Spleen (tissue), 11 donors: ENCODE results near the gene PCYT1A. TPM values are rescaled to one million over a fixed set of nuclear protein-coding genes. Genes with fewer than 3 reads are reported as not detected.
"Not testable (repeated sequence)": the region's sequence is repeated elsewhere in the genome, so short reads cannot be mapped to it uniquely, and the experiment has no call there.

Source experiments
- DNase-seq: peaks from one replicate; pipeline ENCODE4 v3.0.0-alpha.2; 2020
- H3K27ac ChIP-seq, 8 donors: fragments of 200-600 bp; sonication (generic) in 7 of 8; 1 replicate in 4 of 8; 2 replicates in 4 of 8; pipeline versions ENCODE4 v1.5.0 to v1.8.0; 2016 to 2021; ENCODE audit warnings: inconsistent platforms in 4 of 8, mild to moderate bottlenecking in 4 of 8, moderate library complexity in 1 of 8
- H3K27me3 ChIP-seq, 7 donors: fragments of 200-600 bp; sonication (generic) in 6 of 7; replicated peaks in 1 of 7; 1 replicate in 4 of 7; 2 replicates in 3 of 7; pipeline versions ENCODE4 v1.5.0 to v1.8.0; 2016 to 2021; ENCODE audit warnings: inconsistent platforms in 3 of 7, mild to moderate bottlenecking in 1 of 7
- H3K36me3 ChIP-seq, 6 donors: fragments of 200-600 bp; sonication (generic) in 5 of 6; 1 replicate in 4 of 6; 2 replicates in 2 of 6; pipeline versions ENCODE4 v1.5.0 to v1.8.0; 2016 to 2021; ENCODE audit warnings: inconsistent platforms in 2 of 6
- H3K4me1 ChIP-seq, 6 donors: fragments of 200-600 bp; sonication (generic) in 5 of 6; 1 replicate in 3 of 6; 2 replicates in 3 of 6; pipeline versions ENCODE4 v1.5.0 to v1.8.0; 2016 to 2021; ENCODE audit warnings: inconsistent platforms in 3 of 6
- H3K4me3 ChIP-seq, 8 donors: fragments of 200-600 bp; sonication (generic) in 7 of 8; 1 replicate in 4 of 8; 2 replicates in 4 of 8; pipeline versions ENCODE4 v1.5.0 to v1.8.0; 2016 to 2021; ENCODE audit warnings: inconsistent platforms in 4 of 8, mild to moderate bottlenecking in 4 of 8, moderate library complexity in 2 of 8
- H3K9me3 ChIP-seq, 8 donors: fragments of 200-600 bp; sonication (generic) in 7 of 8; 1 replicate in 4 of 8; 2 replicates in 4 of 8; pipeline versions ENCODE4 v1.5.0 to v1.8.0; 2016 to 2021; ENCODE audit warnings: inconsistent platforms in 4 of 8
- POLR2A ChIP-seq, 3 donors: fragments of 450-650 bp; IDR thresholded peaks; one replicate each; pipeline ENCODE4 v1.5.1; 2017; ENCODE audit warnings: antibody characterized with exemption in 3 of 3, mild to moderate bottlenecking in 1 of 3
- POLR2AphosphoS5 ChIP-seq, 3 donors: sonication (generic); formaldehyde crosslinking; IDR thresholded peaks; one replicate each; pipeline ENCODE4 v1.5.1; 2017; ENCODE audit warnings: antibody characterized with exemption in 3 of 3
- WGBS, 5 donors: extraction: QIAGEN DNeasy Blood & Tissue Kit in 3 of 5; methylation state at CpG; one replicate each; pipeline versions ENCODE4 v1.1.5 to v1.1.7; 2013 to 2018; 5-methylcytosine and 5-hydroxymethylcytosine counted together
- intact Hi-C: fragments of 100-400 bp; cut with DNase I; formaldehyde crosslinking; loops from one replicate; pipeline ENCODE4 v1.15.0; 2023; ENCODE audit warnings: low total_unique reads
- polyA plus RNA-seq, 3 donors: library from polyadenylated mRNA; stranded (reverse); fragments of 200-250 nt; gene quantifications; one replicate each; pipeline ENCODE4 v1.2.1, GENCODE V29; 2013
- total RNA-seq, 7 donors: library from RNA; depleted of rRNA in 3 of 7; stranded (reverse); fragments of >200 nt in 3 of 7; fragmentation: NEBNext Ultra II Directional in 4 of 7; extraction: Animal tissue kit (Norgen Biotek cat#: 25700) in 4 of 7; gene quantifications; one replicate each; pipeline versions ENCODE4 v1.1.0 to v1.2.1, GENCODE V29; 2016 to 2021
- TF ChIP-seq, protein P1 (sequence below), 11 experiments: fragments of 200-600 bp in 7 of 11; fragments of 450-650 bp in 4 of 11; sonication (generic) in 4 of 11; IDR thresholded peaks in 8 of 11; conservative IDR thresholded peaks in 3 of 11; 1 replicate in 7 of 11; 2 replicates in 4 of 11; pipeline versions ENCODE4 v1.4.0 to v1.8.0; 2016 to 2021; ENCODE audit warnings: antibody characterized with exemption in 11 of 11, inconsistent platforms in 4 of 11, mild to moderate bottlenecking in 1 of 11
- donor health status: healthy with polysubstance abuse.
- donor health status: DM: no; HTN: no; CAD: no; lungs with moderate emphysema.
- donor health status: DM: no; HTN: no; CAD: no.
- donor health status: Bipolar disorder and iron deficiency.
- donor health status: healthy.
- donor health status: DM: no; HTN: no; CAD: no.
- donor health status: DM: yes; HTN: yes; CAD: no.

PCYT1A gene
- total and polyA plus RNA-seq, 10 donors, result 10.6 to 128 (median 90.3) TPM

- Histone ChIP-seq H3K27ac (peak within 1 kb of the TSS; percentile 90 to 95 (median 93)), H3K4me3 (peak within 1 kb of the TSS; percentile 79 to 96 (median 92)), H3K27me3 (no peaks in the 10 kb centered on the region), H3K9me3 (no peaks in the 10 kb centered on the region), H3K36me3 (no peaks in the 10 kb centered on the region), H3K4me1 (peaks cover 3 to 24% (median 11%) of the 10 kb centered on the region in 6 donors)
- TF ChIP-seq POLR2A (IDR thresholded peaks at IDR 0.05) (peak in 2 of 3 donors; percentile 64 to 81), POLR2AphosphoS5 (IDR thresholded peaks at IDR 0.05) (peak; percentile 93 to 95 (median 94))
- TF ChIP-seq, protein P1, sequence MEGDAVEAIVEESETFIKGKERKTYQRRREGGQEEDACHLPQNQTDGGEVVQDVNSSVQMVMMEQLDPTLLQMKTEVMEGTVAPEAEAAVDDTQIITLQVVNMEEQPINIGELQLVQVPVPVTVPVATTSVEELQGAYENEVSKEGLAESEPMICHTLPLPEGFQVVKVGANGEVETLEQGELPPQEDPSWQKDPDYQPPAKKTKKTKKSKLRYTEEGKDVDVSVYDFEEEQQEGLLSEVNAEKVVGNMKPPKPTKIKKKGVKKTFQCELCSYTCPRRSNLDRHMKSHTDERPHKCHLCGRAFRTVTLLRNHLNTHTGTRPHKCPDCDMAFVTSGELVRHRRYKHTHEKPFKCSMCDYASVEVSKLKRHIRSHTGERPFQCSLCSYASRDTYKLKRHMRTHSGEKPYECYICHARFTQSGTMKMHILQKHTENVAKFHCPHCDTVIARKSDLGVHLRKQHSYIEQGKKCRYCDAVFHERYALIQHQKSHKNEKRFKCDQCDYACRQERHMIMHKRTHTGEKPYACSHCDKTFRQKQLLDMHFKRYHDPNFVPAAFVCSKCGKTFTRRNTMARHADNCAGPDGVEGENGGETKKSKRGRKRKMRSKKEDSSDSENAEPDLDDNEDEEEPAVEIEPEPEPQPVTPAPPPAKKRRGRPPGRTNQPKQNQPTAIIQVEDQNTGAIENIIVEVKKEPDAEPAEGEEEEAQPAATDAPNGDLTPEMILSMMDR (IDR thresholded peaks at IDR 0.05 in 8 of 11, conservative IDR thresholded peaks at IDR 0.05 in 3 of 11), result peak in 5 of 11 experiments; percentile 13 to 38 (median 33)
- peak; percentile 98 for DNase-seq
- intact Hi-C loops, result no loop called here
- WGBS, 5 donors, result 0 to 1% (median 0%) methylated on average over 16 to 92 of the region's 92 CpGs
These were observed 30.4 kb upstream of the PCYT1A start, which contains the start of gene DYNLT2B for GRCh38 chr3:196317687-196318467. DYNLT2B (minus strand) TSS chr3:196318240; CDS start chr3:196318152, 88 bp downstream.

DNA sequence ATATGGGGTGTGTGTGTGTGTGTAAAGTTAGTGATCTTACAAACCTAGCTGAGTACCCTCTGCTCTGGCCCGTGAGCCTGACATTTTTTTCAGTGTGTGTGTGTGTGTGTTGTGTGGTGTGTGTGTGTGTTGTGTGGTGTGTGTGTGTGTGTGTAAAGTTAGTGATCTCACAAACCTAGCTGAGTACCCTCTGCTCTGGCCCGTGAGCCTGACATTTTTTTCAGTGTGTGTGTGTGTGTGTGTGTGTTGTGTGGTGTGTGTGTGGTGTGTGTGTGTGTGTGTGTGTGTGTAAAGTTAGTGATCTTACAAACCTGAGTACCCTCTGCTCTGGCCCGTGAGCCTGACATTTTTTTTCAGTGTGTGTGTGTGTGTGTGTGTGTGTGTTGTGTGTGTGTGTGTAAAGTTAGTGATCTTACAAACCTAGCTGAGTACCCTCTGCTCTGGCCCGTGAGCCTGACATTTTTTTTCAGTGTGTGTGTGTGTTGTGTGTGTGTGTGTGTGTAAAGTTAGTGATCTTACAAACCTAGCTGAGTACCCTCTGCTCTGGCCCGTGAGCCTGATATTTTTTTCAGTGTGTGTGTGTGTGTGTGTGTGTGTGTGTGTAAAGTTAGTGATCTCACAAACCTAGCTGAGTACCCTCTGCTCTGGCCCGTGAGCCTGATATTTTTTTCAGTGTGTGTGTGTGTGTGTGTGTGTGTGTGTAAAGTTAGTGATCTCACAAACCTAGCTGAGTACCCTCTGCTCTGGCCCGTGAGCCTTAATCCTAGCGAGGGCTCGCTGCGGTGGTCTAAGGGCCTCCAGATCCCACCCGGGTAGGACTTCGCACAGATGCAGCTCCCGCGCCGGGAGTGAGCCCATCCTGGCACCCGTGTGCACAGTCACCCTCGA is 29.5 kb upstream of the PCYT1A start:
- H3K4me3 ChIP-seq, result peak overlapping the region; percentile 79 to 96 (median 92)
- DNase-seq, H3K36me3 ChIP-seq, H3K27me3 ChIP-seq, H3K9me3 ChIP-seq, intact Hi-C loops: not testable (repeated sequence)
- peaks cover 3 to 24% (median 11%) of the 10 kb centered on the region in 6 donors for H3K4me1 ChIP-seq
- H3K27ac ChIP-seq, result peak overlapping the region; percentile 90 to 95 (median 93)
- WGBS, 5 donors, result 13 to 90% (median 21%) methylated on average over 2 to 15 of the region's 17 CpGs

DNA sequence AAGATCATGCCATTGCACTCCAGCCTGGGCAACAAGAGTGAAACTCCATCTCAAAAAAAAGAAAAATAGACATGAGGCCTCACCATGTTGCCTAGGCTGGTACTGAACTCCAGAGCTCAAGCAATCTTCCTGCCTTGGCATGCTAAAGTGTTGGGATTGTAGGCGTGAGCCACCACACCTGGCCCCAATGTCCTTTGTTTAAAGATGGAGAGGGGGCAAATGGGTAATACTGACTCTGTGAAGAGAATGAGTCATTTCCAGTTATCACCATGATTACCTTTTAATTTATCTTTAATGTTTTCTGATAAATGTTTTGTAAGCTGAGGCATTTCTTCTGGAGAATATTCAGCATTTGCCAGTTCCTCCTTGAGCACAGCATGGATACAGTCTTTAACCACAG is 28.3 kb upstream of the PCYT1A start:
- peaks cover 3 to 24% (median 11%) of the 10 kb centered on the region in 6 donors for H3K4me1 ChIP-seq
- no peaks in the 10 kb centered on the region for H3K9me3 ChIP-seq
- no peaks in the 10 kb centered on the region for H3K36me3 ChIP-seq
- no peak overlapping the region for H3K27ac ChIP-seq
- H3K27me3 ChIP-seq, result no peaks in the 10 kb centered on the region
- TF ChIP-seq POLR2A (IDR thresholded peaks at IDR 0.05) (no peak), POLR2AphosphoS5 (IDR thresholded peaks at IDR 0.05) (no peak)
- TF ChIP-seq, protein P1 (IDR thresholded peaks at IDR 0.05 in 8 of 11, conservative IDR thresholded peaks at IDR 0.05 in 3 of 11), result no peak
- no peak overlapping the region for H3K4me3 ChIP-seq
- WGBS, 5 donors, result 71 to 100% (median 95%) methylated on average over 1 of the region's 1 CpG
- intact Hi-C loops, result no loop called here
- no peak for DNase-seq

- 93 to 98% (median 94%) methylated on average over 3 of the region's 3 CpGs for WGBS, 5 donors
- Histone ChIP-seq H3K27me3 (no peaks in the 10 kb centered on the region), H3K4me3 (no peak overlapping the region), H3K36me3 (no peaks in the 10 kb centered on the region), H3K4me1 (peaks cover 0 to 16% (median 8%) of the 10 kb centered on the region in 6 donors), H3K9me3 (no peaks in the 10 kb centered on the region), H3K27ac (no peak overlapping the region)
- DNase-seq, result no peak
- TF ChIP-seq, protein P1 (IDR thresholded peaks at IDR 0.05 in 8 of 11, conservative IDR thresholded peaks at IDR 0.05 in 3 of 11), result no peak
- no peak for TF ChIP-seq POLR2A (IDR thresholded peaks at IDR 0.05)
- intact Hi-C loops, result no loop called here
These were observed 27.1 kb upstream of the PCYT1A start for GRCh38 chr3:196314597-196314996.

- H3K27ac ChIP-seq, H3K4me3 ChIP-seq, H3K9me3 ChIP-seq, DNase-seq, H3K36me3 ChIP-seq, H3K27me3 ChIP-seq, intact Hi-C loops: not testable (repeated sequence)
- peaks cover 0 to 12% (median 5%) of the 10 kb centered on the region in 6 donors for H3K4me1 ChIP-seq
- WGBS, 5 donors, result 90 to 94% (median 92%) methylated on average over 7 of the region's 7 CpGs
These were observed 26.6 kb upstream of the PCYT1A start for GRCh38 chr3:196314086-196314485.

GRCh38 chr3:196302960-196303359 is 15.4 kb upstream of the PCYT1A start:
- 91 to 98% (median 92%) methylated on average over 5 to 8 of the region's 8 CpGs for WGBS, 5 donors
- H3K9me3 ChIP-seq, H3K27me3 ChIP-seq, intact Hi-C loops, DNase-seq, H3K4me3 ChIP-seq, H3K4me1 ChIP-seq, H3K27ac ChIP-seq, H3K36me3 ChIP-seq: not testable (repeated sequence)

DNA sequence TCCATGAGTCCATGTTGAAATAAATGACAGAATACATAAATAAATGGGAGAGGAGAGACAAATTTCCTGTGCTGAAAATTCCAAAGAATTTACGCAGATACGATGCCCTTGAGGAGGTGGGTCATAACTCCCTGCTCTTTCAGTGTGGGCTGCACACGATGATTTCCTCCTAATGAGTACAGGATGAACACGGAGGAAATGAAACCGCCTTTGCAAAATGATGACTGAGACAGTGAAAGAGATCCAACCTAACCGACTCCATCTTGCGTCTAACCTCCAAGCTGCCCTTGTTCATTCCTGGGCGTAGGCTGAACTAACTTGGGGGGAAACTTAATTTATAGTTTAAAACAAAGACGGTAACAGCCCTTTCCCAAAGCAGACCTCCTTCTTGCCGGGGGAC is 15.0 kb upstream of the PCYT1A start:
- intact Hi-C loops, H3K36me3 ChIP-seq, H3K27me3 ChIP-seq, DNase-seq, H3K4me3 ChIP-seq, H3K4me1 ChIP-seq, H3K9me3 ChIP-seq: not testable (repeated sequence)
- peak overlapping the region in 5 of 8 donors; percentile 13 to 59 (median 21) for H3K27ac ChIP-seq
- 47 to 70% (median 60%) methylated on average over 7 to 8 of the region's 10 CpGs for WGBS, 5 donors
